OCI-M1 (cell line): ENCODE data around the gene NCOA4.
"Not testable (repeated sequence)": the region's sequence is repeated elsewhere in the genome, so short reads cannot be mapped to it uniquely, and the experiment has no call there.

Source experiments
- DNase-seq: peaks from one replicate; lab custom pipeline; 2025; lab: John Stamatoyannopoulos, UW

NCOA4 gene

DNA sequence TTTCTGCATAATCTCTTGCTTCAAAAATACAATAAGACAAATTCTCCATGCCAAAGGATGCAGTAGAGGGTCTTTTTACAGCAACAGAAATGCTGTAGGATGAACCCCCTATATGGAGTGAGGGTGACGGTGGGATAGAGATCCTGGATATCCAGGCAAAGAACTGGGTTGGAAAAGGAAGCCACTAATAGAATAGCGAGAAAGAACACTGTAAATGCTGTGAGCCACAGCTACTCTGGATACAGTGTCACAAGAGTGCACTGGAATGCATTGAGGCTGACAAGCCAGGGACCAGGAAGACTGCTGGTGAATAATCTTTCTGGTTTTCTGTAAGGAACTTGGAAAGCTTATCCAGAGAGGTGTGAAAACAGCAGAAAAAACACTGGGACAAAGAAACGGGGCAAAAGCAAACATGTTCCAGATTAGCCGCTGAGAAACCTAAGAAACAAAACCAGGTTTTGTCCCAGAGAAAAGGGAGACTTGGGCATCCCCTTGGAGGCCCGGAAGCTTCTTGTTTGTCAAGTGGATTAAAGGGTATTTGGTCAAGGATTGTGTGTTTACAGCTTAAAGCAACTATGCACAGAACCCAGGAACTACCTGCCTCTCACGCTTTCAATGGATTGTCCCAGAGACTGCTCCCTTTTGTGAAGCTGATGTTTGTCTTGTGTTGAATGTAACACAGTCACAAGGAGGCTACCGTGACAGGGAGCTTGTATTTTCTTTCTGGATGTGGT lies 21.8 kb upstream of the NCOA4 start:
- DNase-seq, result no peak

DNA sequence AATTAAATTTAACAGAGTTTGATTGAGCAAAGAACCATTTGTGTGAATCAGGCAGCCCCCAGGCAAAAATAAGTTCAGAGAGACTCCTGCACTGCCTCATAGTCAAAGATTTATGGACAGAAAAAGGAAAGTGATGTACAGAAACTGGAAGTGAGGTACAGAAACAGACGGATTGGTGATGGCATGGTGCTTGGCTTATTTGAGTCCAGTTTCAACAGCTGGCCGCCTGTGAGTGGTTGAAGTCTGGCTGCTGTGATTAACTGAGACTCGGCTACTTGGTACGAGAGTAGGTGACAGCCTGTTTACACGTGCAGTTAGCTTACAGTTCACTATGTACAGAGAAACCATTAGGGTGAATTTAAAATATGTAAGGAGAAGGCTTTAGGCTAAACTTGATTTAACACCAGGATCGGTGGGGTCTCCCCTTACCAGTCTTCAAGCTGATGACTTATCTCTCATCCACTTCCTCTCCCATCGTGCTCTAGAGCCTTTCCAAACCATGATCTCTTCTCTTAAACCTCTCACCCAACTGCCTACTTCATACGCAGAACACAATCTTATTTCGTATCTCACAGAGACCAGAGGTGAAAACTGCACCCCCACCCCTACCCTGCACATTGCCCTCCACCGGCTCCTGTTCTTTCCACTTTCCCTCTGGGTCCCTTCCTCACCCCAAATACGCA lies 20.7 kb upstream of the NCOA4 start:
- peak; percentile 27 for DNase-seq

DNA sequence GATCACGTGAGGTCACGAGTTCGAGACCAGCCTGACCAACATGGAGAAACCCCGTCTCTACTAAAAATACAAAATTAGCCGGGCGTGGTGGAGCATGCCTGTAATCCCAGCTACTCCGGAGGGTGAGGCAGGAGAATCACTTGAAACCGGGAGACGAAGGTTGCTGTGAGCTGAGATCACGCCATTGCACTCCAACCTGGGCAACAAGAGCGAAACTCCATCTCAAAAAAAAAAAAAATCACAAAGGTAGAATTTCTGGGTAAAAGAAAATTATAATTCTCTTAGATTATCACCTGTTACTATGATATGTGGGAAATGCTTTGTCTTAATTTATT lies 19.0 kb upstream of the NCOA4 start:
- DNase-seq, result not testable (repeated sequence)

DNA sequence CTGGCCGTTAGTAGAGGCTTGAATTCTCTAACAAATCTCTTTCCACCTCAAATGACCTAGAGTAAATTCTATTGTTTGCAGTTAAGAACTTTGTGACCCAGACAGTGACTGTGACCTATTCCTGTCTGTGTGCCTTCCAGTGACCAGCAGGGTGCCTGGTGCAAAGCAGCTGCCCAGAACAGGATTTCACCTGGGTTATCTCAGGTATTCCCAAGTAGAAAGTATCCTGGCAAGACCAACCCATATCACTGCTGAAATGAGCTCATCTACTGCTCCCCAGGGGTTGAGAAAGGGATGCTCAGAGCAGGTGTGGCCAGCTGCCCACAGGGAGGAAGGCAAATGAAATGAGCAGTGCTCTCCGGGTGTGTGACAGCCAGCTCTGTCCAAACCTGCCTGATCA lies 17.7 kb upstream of the NCOA4 start:
- no peak for DNase-seq

GRCh38 chr10:46046261-46046660 lies 15.8 kb upstream of the NCOA4 start, which contains the start of gene MSMB:
Gene MSMB, minus strand, starts transcription at chr10:46046269. Its CDS starts 32 bp downstream, at chr10:46046237.
- DNase-seq, result no peak

GRCh38 chr10:46042527-46042926 lies 12.1 kb upstream of the NCOA4 start:
- no peak for DNase-seq

DNA sequence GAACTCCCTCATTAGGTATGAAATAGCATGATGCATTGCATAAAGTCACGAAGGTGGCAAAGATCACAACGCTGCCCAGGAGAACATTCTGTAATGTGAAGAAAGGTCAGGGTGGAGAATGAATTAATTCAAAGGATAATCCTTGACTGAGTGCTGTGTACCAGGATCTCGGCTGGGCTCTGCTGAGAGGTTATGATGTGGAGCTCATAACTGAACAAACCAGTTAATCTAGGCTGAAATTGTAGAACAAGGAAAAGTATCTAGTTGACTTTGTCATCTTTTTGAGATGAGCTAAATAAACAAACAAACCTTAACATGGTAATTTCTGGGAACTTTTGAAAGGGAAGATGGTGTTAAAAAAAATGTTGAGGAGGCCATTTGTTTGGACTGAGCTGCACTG lies 9.6 kb upstream of the NCOA4 start:
- no peak for DNase-seq

DNA sequence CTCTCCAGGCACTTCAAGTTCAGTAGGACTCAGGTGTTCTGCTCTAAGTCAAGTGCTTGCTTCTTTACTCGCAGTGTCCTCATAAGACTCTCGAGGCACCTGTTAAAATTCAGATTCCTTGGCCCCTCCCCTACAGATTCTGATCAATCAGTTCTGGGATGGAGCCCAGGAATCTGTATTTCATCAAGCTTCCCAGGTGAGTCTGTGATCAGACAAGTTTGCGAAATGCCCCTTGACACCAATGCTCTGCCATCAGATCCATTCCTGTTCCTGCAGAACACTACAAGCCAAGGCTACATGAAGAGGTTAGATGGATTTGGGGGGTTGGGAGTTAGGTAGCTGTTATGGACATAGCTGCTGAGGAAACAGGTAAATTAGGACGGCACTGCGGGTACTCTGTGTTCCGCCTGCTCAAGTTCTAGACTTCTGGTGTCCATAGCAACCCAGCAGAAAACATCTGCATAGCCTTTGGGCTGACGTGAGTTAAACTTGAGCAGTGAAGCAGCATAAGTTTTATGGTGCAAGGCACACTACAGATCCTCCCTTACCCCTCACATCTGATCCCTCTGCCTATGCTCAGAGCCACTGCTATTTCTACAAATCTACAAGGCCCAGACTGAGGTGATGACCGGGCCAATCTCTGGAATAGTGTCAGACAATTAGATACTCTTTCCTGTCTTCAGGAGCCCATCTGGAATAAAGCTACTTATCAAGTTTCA lies 6.8 kb upstream of the NCOA4 start:
- DNase-seq, result no peak

GRCh38 chr10:46035923-46036849 lies 5.8 kb upstream of the NCOA4 start:
- DNase-seq, result no peak

DNA sequence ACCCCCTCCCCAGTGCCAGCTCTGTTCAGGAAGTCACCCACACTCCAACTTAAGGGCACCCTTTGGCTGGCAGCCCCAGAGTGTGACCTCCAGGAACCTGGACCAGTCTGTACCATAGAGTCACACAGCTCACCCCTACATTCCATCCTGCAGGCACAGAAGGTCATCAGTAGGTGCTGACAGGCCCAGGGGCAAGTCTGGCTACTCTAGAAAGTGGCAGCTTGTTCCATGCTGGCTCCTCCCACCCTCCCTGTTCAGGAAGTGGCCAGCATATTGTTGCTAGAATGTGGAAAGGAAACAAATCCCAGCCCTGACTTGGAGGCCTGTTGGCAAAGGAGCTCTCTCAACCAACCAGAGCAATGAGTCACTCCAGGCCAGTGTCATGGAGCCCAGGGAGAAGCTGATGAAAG lies 3.2 kb upstream of the NCOA4 start:
- DNase-seq, result peak; percentile 13

- peak; percentile 54 for DNase-seq
These were observed 1.5 kb upstream of the NCOA4 start for GRCh38 chr10:46031648-46032532.

DNA sequence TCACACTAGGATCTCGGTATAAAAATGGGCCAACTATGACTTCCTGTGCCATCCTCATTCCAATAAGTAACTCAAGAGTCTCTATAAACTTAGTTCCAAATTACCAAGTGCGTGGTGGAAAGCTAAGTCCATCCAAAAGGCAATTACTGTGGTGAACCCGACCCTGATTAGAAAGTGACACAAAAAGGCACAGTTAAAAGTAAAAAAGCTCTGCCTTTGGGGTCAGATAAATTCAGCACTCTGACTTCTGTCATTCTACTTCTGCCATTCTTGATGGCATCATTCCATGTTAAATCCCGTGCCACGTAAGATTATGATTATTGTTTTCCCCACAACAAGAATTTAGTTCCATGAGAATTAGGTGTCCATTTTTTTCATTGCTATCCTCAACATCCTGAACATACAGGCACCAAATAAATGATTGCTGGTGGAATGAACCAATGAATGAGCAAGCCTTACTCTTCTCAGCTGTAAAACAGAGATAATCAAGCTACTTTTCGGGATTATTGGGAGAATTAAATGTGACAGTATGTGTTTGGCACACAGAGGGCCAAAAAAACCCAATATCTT lies 877 bp downstream of the NCOA4 start:
- peak; percentile 54 for DNase-seq

- DNase-seq, result peak; percentile 84
These were observed 1.6 kb downstream of the NCOA4 start for GRCh38 chr10:46028584-46029460.

DNA sequence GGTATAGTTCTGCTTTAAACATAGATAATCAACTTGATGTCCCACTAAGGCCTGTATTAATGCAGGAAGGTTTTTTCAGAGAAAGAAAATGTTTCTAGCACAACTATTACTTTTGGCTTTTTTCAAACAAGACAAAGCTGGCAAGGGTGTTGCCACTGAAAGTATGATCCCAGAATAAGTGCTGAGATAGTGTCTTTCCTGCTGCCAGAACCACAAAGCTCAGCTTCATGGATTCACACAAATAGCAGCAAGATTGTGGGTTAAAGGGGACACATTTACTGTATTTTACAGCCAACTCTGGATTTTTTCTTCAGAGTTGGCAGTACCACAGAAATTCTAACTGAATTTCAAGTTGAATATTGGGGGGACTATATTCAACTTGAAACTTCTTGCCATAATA lies 4.3 kb downstream of the NCOA4 start:
- DNase-seq, result no peak

- DNase-seq, result no peak
These were observed 5.0 kb downstream of the NCOA4 start for GRCh38 chr10:46025406-46025805.

DNA sequence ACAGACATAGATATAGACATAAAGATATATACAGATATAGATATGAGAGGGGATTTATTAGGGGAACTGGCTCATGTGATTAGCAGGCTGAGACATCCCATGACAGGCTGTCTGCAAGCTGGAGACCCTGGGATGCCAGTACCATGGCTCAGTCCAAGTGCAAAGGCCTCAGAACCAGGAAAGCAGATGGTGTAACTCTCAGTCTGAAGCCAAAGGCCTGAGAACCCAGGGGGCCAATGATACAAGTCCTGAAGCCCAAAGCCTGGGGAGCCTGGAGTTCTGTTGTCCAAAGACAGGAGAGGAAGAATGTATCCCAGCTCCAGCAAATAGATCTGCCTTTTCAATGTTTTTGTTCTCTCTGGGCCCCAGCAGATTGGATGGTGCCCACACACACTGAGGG lies 5.5 kb downstream of the NCOA4 start:
- DNase-seq, result no peak

DNA sequence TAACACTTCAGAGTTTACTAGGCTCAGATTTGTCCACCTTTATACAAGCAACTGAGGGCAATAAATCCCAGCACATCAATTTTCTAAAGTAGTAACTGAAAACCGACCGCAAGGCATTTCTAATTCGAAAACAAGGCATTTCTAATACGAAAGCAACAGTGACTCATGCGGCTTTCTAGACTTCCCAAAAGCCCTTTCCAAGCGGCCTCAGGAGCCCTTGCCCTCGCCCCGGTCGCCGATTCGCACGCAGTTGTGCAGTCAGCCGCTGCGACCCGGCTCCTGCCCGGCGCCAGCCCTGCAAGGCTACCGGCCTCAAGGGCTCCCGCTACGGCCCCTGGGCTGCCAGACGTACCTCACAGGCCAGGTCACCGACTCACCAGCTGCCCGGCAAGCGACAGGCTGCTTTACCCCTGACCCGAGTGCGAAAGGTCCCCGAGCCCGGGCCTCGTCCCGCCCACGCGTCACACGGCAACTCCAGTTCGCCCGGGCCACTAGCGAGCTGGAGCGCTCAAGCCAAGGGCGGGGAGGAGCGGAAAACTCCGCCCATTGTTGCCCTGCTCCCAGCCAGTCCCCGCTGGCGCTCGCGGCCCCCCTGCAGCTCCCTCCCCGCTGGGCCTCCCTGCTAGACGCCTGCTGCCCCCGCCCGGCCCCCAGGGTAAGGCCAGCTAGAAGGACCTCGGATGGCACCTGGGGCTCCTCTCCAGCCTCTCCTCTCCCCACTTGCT lies 7.3 kb downstream of the NCOA4 start:
- DNase-seq, result peak; percentile 98

- DNase-seq, result peak; percentile 44
These were observed 10.1 kb downstream of the NCOA4 start for GRCh38 chr10:46020344-46020657.
